ENCODE results near the gene BRD2. TPM values are rescaled to one million over a fixed set of nuclear protein-coding genes. Genes with fewer than 3 reads are reported as not detected.

Gene BRD2
- total RNA-seq, 1 experiment from 2014 or later: 252 TPM

DNA sequence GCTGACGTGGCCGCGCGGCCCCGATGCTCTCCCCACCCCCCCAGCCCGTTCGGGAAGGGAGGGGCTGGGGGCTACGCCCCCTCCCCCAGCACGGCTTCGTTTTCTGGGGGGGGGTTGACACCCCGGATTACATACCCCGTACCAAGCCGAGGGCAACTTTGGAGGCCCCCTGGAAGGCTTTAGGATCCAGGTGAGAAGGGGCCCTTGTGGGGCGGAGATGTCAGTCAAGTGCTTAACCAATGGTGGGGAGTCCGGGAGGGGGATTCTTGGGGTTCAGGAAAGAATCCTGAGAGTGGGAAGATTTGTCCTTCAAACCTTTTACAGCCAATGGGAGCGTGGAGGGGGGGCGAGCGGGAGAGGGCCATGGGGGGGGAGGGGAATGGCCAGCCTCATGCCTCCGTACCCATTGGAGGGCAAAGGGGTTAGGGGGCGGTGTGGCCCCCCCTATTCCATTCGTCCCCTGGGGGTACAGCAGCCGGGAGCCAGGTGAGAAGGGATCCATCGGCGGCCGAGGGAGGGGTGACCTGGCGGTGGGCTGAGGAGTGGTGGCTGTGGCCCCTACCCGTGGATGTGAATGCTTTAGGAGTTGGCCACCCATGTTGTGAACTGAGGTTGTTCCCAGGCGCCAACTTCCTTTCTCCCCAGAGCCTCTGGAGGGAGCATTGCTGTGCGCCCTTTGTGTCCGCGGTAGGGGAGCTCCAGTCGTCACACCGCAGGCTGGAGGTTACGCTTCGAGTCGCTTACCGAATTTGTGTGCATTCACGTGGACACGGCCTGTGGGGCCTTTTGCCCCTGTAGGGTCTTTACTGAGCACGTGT is 682 bp downstream of the BRD2 start:
- no peak for TF ChIP-seq CTCF (conservative IDR thresholded peaks at IDR 0.05)
- H3K9ac ChIP-seq (ENCODE audit: extremely low read depth, insufficient read length, low read length): peak overlapping the region; percentile 98

More for the DNA sequence above, 682 bp downstream of the BRD2 start:
- Histone ChIP-seq H2BK120ac (ENCODE audit: low read depth, low read length, poor library complexity, severe bottlenecking) (peak overlapping the region; percentile 96), H3K56ac (ENCODE audit: insufficient read length, low read depth, low read length) (peak overlapping the region; percentile 100), H3K27ac (ENCODE audit: insufficient read length, low read depth, low read length) (peak overlapping the region; percentile 100), H3K79me2 (ENCODE audit: insufficient read depth, low read length) (peaks cover 19% of the 10 kb centered on the region), H2BK5ac (ENCODE audit: insufficient read length, low read length) (peak overlapping the region; percentile 99), H3K4ac (ENCODE audit: low read depth, low read length) (peak overlapping the region; percentile 97), H3K4me1 (ENCODE audit: insufficient read depth, low read length) (no peaks in the 10 kb centered on the region), H3K23me2 (ENCODE audit: insufficient read length, low read depth, low read length, poor library complexity, severe bottlenecking) (peaks cover 23% of the 10 kb centered on the region), H4K20me1 (ENCODE audit: control insufficient read depth, insufficient read depth, insufficient read length) (no peaks in the 10 kb centered on the region), H4K8ac (replicated peaks; ENCODE audit: insufficient read length, low read depth, low read length) (peak overlapping the region; percentile 97), H3K18ac (ENCODE audit: insufficient read length, low read depth, low read length) (peak overlapping the region; percentile 96), H3K23ac (ENCODE audit: insufficient read length, low read depth, low read length) (peak overlapping the region; percentile 9), H2BK12ac (ENCODE audit: insufficient read length, low read depth, low read length) (peak overlapping the region; percentile 91), H3K14ac (ENCODE audit: insufficient read depth, low read length) (peak overlapping the region; percentile 96), H2AFZ (ENCODE audit: low read length) (no peak overlapping the region), H2BK15ac (ENCODE audit: low read depth, low read length) (no peak overlapping the region), H3K27me3 (ENCODE audit: insufficient read depth, low read length) (no peaks in the 10 kb centered on the region), H4K91ac (ENCODE audit: insufficient read length, low read depth, low read length) (peak overlapping the region; percentile 96), H3K9me3 (ENCODE audit: control insufficient read depth, low read depth, low read length) (no peaks in the 10 kb centered on the region), H3K79me1 (ENCODE audit: insufficient read depth, low read depth, low read length, poor library complexity, severe bottlenecking) (no peaks in the 10 kb centered on the region), H2AK5ac (ENCODE audit: insufficient read length, low read length) (peak overlapping the region; percentile 99), H3K4me2 (ENCODE audit: insufficient read depth, insufficient read length, low read length) (peak overlapping the region; percentile 87), H4K5ac (ENCODE audit: insufficient read length, low read depth, low read length) (peak overlapping the region; percentile 99), H3T11ph (ENCODE audit: low read length) (peak overlapping the region; percentile 55), H2BK20ac (ENCODE audit: low read depth, low read length, poor library complexity, severe bottlenecking) (no peak overlapping the region)
- Mint-ChIP-seq H3K27ac (peak overlapping the region; percentile 100), H3K36me3 (ENCODE audit: insufficient read depth in 1 of 3, low read depth in 3 of 3) (peaks cover 36 to 42% (median 37%) of the 10 kb centered on the region in 3 experiments), H3K4me1 (peaks cover 13% of the 10 kb centered on the region in 2 experiments), H3K27me3 (ENCODE audit: low read depth) (peaks cover 4% of the 10 kb centered on the region; the same call in 1 of the 2 replicates), H3K9me3 (peaks cover 7 to 11% of the 10 kb centered on the region in 2 experiments), H3K4me3 (peak overlapping the region; percentile 96)
- no CpG with 5 or more reads among the region's 40 CpGs for WGBS (ENCODE audit: extremely low coverage, insufficient read length, low lambda C conversion rate)
- DNase-seq: peak; percentile 92
